DOHH2 (cell line): Measurements from ENCODE around the gene TMEM255A.

Experiments
- H3F3A ChIP-seq: fragments of 200-600 bp; sonication (generic), shearing (Covaris generic); 2 replicates; pipeline ENCODE4 v1.6.0; 2016; ENCODE audit warnings: antibody characterized with exemption, mild to moderate bottlenecking; ENCODE audit not compliant: control insufficient read depth, insufficient read depth
- H3K27ac ChIP-seq: fragments of 200-600 bp; sonication (generic); 2 replicates; pipeline ENCODE4 v1.5.1; 2014; ENCODE audit warnings: low read depth, mild to moderate bottlenecking, low read length, moderate library complexity
- H3K27me3 ChIP-seq: fragments of 200-600 bp; sonication (generic); 2 replicates; pipeline ENCODE4 v1.6.1; 2014; ENCODE audit warnings: mild to moderate bottlenecking, low read length, mixed read lengths; ENCODE audit not compliant: control insufficient read depth
- H3K36me3 ChIP-seq: fragments of 200-600 bp; sonication (generic); 2 replicates; pipeline ENCODE4 v1.6.1; 2014; ENCODE audit warnings: mild to moderate bottlenecking, low read length, moderate library complexity, mixed read lengths; ENCODE audit not compliant: control insufficient read depth
- H3K4me1 ChIP-seq: fragments of 200-600 bp; sonication (generic); 2 replicates; pipeline ENCODE4 v1.6.1; 2014; ENCODE audit warnings: mild to moderate bottlenecking, low read length, mixed read lengths; ENCODE audit not compliant: control insufficient read depth
- H3K4me2 ChIP-seq: fragments of 200-600 bp; sonication (generic); 2 replicates; pipeline ENCODE4 v1.6.0; 2014; ENCODE audit warnings: mild to moderate bottlenecking, low read length, moderate library complexity
- H3K4me3 ChIP-seq: fragments of 200-600 bp; sonication (generic); 2 replicates; pipeline ENCODE4 v1.5.1; 2014; ENCODE audit warnings: mild to moderate bottlenecking, low read length, mixed read lengths
- H3K79me2 ChIP-seq: fragments of 200-600 bp; sonication (generic); 2 replicates; pipeline ENCODE4 v1.6.1; 2014; ENCODE audit warnings: mild to moderate bottlenecking, low read length, mixed read lengths; ENCODE audit not compliant: control insufficient read depth
- H3K9me2 ChIP-seq: fragments of 200-600 bp; sonication (generic); replicated peaks from 2 replicates; pipeline ENCODE4 v1.6.1; 2014; ENCODE audit warnings: mild to moderate bottlenecking, low read length, mixed read lengths; ENCODE audit not compliant: control insufficient read depth
- H3K9me3 ChIP-seq: fragments of 200-600 bp; sonication (generic); 2 replicates; pipeline ENCODE4 v1.6.1; 2014; ENCODE audit warnings: antibody characterized with exemption, low read length, mixed read lengths; ENCODE audit not compliant: control insufficient read depth, insufficient read depth
- H4K20me1 ChIP-seq: fragments of 200-600 bp; sonication (generic); 2 replicates; pipeline ENCODE4 v1.6.0; 2014; ENCODE audit warnings: low read depth, mild to moderate bottlenecking, antibody characterized with exemption, low read length, moderate library complexity; ENCODE audit not compliant: control insufficient read depth, insufficient read depth
- EZH2phosphoT487 ChIP-seq: fragments of 200-600 bp; sonication (generic); IDR thresholded peaks from 2 replicates; pipeline ENCODE4 v1.6.1; 2017; ENCODE audit warnings: borderline replicate concordance, mild to moderate bottlenecking, antibody characterized with exemption, low read length, moderate library complexity, mixed read lengths
- TF ChIP-seq, protein P1 (sequence below): fragments of 200-600 bp; sonication (generic); IDR thresholded peaks from one replicate; pipeline ENCODE4 v1.5.1; 2014; ENCODE audit warnings: antibody characterized with exemption, mild to moderate bottlenecking, low read depth, low read length; ENCODE audit not compliant: poor library complexity, severe bottlenecking

Gene TMEM255A

GRCh38 chrX:120269373-120270035 is 41.8 kb downstream of the TMEM255A start:
- no peak for TF ChIP-seq EZH2phosphoT487
- TF ChIP-seq, protein P1, sequence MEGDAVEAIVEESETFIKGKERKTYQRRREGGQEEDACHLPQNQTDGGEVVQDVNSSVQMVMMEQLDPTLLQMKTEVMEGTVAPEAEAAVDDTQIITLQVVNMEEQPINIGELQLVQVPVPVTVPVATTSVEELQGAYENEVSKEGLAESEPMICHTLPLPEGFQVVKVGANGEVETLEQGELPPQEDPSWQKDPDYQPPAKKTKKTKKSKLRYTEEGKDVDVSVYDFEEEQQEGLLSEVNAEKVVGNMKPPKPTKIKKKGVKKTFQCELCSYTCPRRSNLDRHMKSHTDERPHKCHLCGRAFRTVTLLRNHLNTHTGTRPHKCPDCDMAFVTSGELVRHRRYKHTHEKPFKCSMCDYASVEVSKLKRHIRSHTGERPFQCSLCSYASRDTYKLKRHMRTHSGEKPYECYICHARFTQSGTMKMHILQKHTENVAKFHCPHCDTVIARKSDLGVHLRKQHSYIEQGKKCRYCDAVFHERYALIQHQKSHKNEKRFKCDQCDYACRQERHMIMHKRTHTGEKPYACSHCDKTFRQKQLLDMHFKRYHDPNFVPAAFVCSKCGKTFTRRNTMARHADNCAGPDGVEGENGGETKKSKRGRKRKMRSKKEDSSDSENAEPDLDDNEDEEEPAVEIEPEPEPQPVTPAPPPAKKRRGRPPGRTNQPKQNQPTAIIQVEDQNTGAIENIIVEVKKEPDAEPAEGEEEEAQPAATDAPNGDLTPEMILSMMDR: no peak
- H3K27ac ChIP-seq: no peak overlapping the region
- no peaks in the 10 kb centered on the region for H3K9me3 ChIP-seq
- H3K79me2 ChIP-seq: no peaks in the 10 kb centered on the region
- H3F3A ChIP-seq: no peaks in the 10 kb centered on the region
- H3K4me3 ChIP-seq: no peak overlapping the region
- H4K20me1 ChIP-seq: no peaks in the 10 kb centered on the region
- no peak overlapping the region for H3K4me2 ChIP-seq
- H3K27me3 ChIP-seq: no peaks in the 10 kb centered on the region
- H3K4me1 ChIP-seq: no peaks in the 10 kb centered on the region
- H3K9me2 ChIP-seq: no peaks in the 10 kb centered on the region
- H3K36me3 ChIP-seq: no peaks in the 10 kb centered on the region

DNA sequence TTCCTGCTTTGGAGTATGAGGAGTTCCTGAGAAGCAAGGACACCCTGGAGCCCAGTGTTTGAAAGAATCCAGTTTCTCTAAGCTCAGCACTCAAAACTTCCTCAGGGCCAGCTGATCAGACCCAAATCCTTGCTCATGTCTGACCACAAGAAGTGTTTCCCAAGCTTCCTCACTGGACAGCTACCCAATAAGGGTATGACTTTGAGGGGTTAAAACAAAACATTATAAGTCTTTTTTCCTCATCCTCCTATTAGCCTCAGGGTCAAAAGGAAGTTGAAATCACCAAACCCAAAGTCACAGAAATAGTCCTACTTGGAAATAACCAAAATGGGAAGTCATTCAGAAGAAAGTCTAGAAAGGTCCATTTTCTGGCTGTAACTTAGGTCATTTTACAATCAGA is 46.9 kb downstream of the TMEM255A start:
- H4K20me1 ChIP-seq: no peaks in the 10 kb centered on the region
- TF ChIP-seq EZH2phosphoT487: no peak
- TF ChIP-seq, protein P1: no peak
- no peak overlapping the region for H3K4me2 ChIP-seq
- no peaks in the 10 kb centered on the region for H3K27me3 ChIP-seq
- no peaks in the 10 kb centered on the region for H3F3A ChIP-seq
- H3K4me3 ChIP-seq: no peak overlapping the region
- no peak overlapping the region for H3K27ac ChIP-seq
- H3K79me2 ChIP-seq: no peaks in the 10 kb centered on the region
- no peaks in the 10 kb centered on the region for H3K9me3 ChIP-seq
- H3K9me2 ChIP-seq: no peaks in the 10 kb centered on the region
- H3K36me3 ChIP-seq: no peaks in the 10 kb centered on the region
- peaks cover 6% of the 10 kb centered on the region for H3K4me1 ChIP-seq

DNA sequence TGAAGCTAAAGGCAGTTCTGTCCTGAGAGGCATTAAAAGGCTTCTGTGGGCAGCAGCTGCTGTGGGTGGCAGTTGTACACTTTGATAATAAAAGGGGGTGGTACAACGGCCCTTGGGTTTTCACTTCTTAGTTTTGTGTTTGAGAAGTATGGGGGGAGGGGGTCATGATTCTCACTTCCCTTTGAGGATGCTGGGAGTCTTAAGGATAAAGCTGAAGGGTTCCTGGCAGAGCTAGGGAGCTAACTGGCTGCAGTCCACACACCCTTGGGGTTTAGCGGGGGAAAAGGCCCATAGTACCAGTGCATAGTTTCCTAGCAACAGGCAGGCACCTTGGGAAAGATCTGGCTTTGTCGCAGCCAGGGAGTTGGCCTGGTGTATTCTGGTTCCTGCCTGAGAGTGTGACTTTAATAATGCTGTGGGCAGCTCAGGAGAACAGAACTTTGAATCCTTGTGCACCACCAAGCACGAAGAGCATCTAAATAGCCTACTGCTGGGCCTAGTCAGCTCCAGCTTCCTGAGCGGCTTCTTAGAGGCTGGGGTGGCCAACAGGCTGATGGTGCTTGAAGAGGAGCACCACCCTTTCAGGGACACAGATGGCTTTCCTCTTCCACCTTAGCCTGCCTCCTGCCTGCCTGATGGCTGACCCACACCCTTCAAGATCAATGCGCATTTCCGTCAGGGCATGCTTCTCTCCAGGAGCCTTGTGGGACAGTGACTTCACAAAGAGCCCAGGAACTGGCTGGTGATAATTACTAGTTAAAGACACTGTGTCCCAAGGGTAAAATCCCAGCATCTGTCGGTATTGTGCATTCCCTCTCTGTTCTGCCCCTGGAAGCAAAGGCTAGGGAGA is 48.2 kb downstream of the TMEM255A start:
- no peaks in the 10 kb centered on the region for H4K20me1 ChIP-seq
- no peak overlapping the region for H3K27ac ChIP-seq
- H3K9me3 ChIP-seq: no peaks in the 10 kb centered on the region
- H3F3A ChIP-seq: no peaks in the 10 kb centered on the region
- no peaks in the 10 kb centered on the region for H3K27me3 ChIP-seq
- no peaks in the 10 kb centered on the region for H3K79me2 ChIP-seq
- H3K4me2 ChIP-seq: no peak overlapping the region
- TF ChIP-seq EZH2phosphoT487: no peak
- TF ChIP-seq, protein P1: no peak
- no peak overlapping the region for H3K4me3 ChIP-seq
- H3K9me2 ChIP-seq: no peaks in the 10 kb centered on the region
- H3K36me3 ChIP-seq: no peaks in the 10 kb centered on the region
- H3K4me1 ChIP-seq: peaks cover 6% of the 10 kb centered on the region
